GM20431 (cell line): ENCODE data around the gene TAF11L6.
"Not testable (repeated sequence)": the region's sequence is repeated elsewhere in the genome, so short reads cannot be mapped to it uniquely, and the experiment has no call there.

Experiments used
- in situ Hi-C: fragments of 300-500 bp; cut with MseI, MboI; formaldehyde crosslinking; loops from one replicate; pipeline ENCODE4 v1.15.0; 2020; ENCODE audit warnings: low sequenced_read_pairs; ENCODE audit not compliant: unreplicated experiment

Gene TAF11L6

GRCh38 chr5:17528369-17528768 lies at the start of gene TAF11L6:
TSS of gene TAF11L6 (plus strand) at chr5:17528669.
- in situ Hi-C loops: not testable (repeated sequence)

GRCh38 chr5:17481378-17481777 lies 47.1 kb upstream of the TAF11L6 start:
- in situ Hi-C loops: no loop called here

- in situ Hi-C loops: no loop called here
These were observed 45.7 kb upstream of the TAF11L6 start for GRCh38 chr5:17482790-17483189.

- in situ Hi-C loops: not testable (repeated sequence)
These were observed 41.9 kb upstream of the TAF11L6 start for GRCh38 chr5:17486464-17487173.

- in situ Hi-C loops: no loop called here
These were observed 41.3 kb upstream of the TAF11L6 start for GRCh38 chr5:17487174-17487512.

- in situ Hi-C loops: not testable (repeated sequence)
These were observed 37.2 kb upstream of the TAF11L6 start for GRCh38 chr5:17491257-17491656.

- in situ Hi-C loops: no loop called here
These were observed 35.7 kb upstream of the TAF11L6 start for GRCh38 chr5:17492770-17493169.

- in situ Hi-C loops: no loop called here
These were observed 31.0 kb upstream of the TAF11L6 start for GRCh38 chr5:17497446-17497845.

GRCh38 chr5:17497931-17498330 lies 30.5 kb upstream of the TAF11L6 start, which contains the start of gene TAF11L2:
TSS of gene TAF11L2 (plus strand) at chr5:17498231.
- in situ Hi-C loops: not testable (repeated sequence)

- in situ Hi-C loops: no loop called here
These were observed 16.6 kb upstream of the TAF11L6 start for GRCh38 chr5:17511775-17512325.

- in situ Hi-C loops: not testable (repeated sequence)
These were observed 10.9 kb upstream of the TAF11L6 start for GRCh38 chr5:17517526-17517925.

- in situ Hi-C loops: not testable (repeated sequence)
These were observed 10.4 kb upstream of the TAF11L6 start, which contains the start of gene TAF11L3 for GRCh38 chr5:17518067-17518466. TSS of gene TAF11L3 (plus strand) at chr5:17518367.

GRCh38 chr5:17519508-17519907 lies 9.0 kb upstream of the TAF11L6 start:
- in situ Hi-C loops: not testable (repeated sequence)

- in situ Hi-C loops: not testable (repeated sequence)
These were observed 7.0 kb upstream of the TAF11L6 start, which contains the start of gene TAF11L4 for GRCh38 chr5:17521501-17521900. TSS of gene TAF11L4 (plus strand) at chr5:17521801.

- in situ Hi-C loops: not testable (repeated sequence)
These were observed 3.5 kb upstream of the TAF11L6 start, which contains the start of gene TAF11L5 for GRCh38 chr5:17524935-17525334. TSS of gene TAF11L5 (plus strand) at chr5:17525235.

GRCh38 chr5:17526504-17526903 lies 2.0 kb upstream of the TAF11L6 start:
- in situ Hi-C loops: not testable (repeated sequence)
